Hepatocyte (in vitro differentiated cells): ENCODE results near the gene FCRLB. TPM values are rescaled to one million over a fixed set of nuclear protein-coding genes. Genes with fewer than 3 reads are reported as not detected.

Experiments
- DNase-seq: peaks from one replicate; pipeline ENCODE4 v3.0.0-alpha.2; 2016; ENCODE audit warnings: low spot score
- H2AFZ ChIP-seq: fragments of 200-600 bp; sonication (generic); 2 replicates; pipeline ENCODE4 v1.6.0; 2016; ENCODE audit warnings: antibody characterized with exemption, mild to moderate bottlenecking
- H3K27ac ChIP-seq: fragments of 200-600 bp; sonication (generic); 2 replicates; pipeline ENCODE4 v1.5.1; 2016; ENCODE audit warnings: mild to moderate bottlenecking
- H3K27me3 ChIP-seq: fragments of 200-600 bp; sonication (generic); 2 replicates; pipeline ENCODE4 v1.6.1; 2016
- H3K36me3 ChIP-seq: fragments of 200-600 bp; sonication (generic); replicated peaks from 2 replicates; pipeline ENCODE4 v1.5.1; 2016; ENCODE audit warnings: low read depth; ENCODE audit not compliant: insufficient read depth
- H3K4me1 ChIP-seq: fragments of 200-600 bp; sonication (generic); 2 replicates; pipeline ENCODE4 v1.5.1; 2016; ENCODE audit warnings: mild to moderate bottlenecking, moderate library complexity; ENCODE audit not compliant: insufficient read depth
- H3K4me2 ChIP-seq: fragments of 200-600 bp; sonication (generic); 2 replicates; pipeline ENCODE4 v1.6.0; 2016
- H3K4me3 ChIP-seq: fragments of 200-600 bp; sonication (generic); 2 replicates; pipeline ENCODE4 v1.5.1; 2016; ENCODE audit warnings: mild to moderate bottlenecking
- H3K79me2 ChIP-seq: fragments of 200-600 bp; sonication (generic); 2 replicates; pipeline ENCODE4 v1.6.0; 2017; ENCODE audit warnings: mild to moderate bottlenecking
- H3K9me2 ChIP-seq: fragments of 200-600 bp; sonication (generic); replicated peaks from 2 replicates; pipeline ENCODE4 v1.6.0; 2017; ENCODE audit warnings: mild to moderate bottlenecking; ENCODE audit not compliant: insufficient read depth
- H3K9me3 ChIP-seq: fragments of 200-600 bp; sonication (generic); 2 replicates; pipeline ENCODE4 v1.5.1; 2016; ENCODE audit warnings: low read depth, mild to moderate bottlenecking
- H4K20me1 ChIP-seq: fragments of 200-600 bp; sonication (generic); 2 replicates; pipeline ENCODE4 v1.6.0; 2016; ENCODE audit warnings: mild to moderate bottlenecking; ENCODE audit not compliant: insufficient read depth, poor library complexity, severe bottlenecking
- CTCF ChIP-seq: fragments of 200-600 bp; sonication (generic); IDR thresholded peaks from 2 replicates; pipeline ENCODE4 v1.5.1; 2016; ENCODE audit warnings: antibody characterized with exemption, mild to moderate bottlenecking; ENCODE audit not compliant: poor library complexity
- EZH2 ChIP-seq: fragments of 200-600 bp; sonication (generic); IDR thresholded peaks from 2 replicates; pipeline ENCODE4 v1.6.1; 2016; ENCODE audit warnings: antibody characterized with exemption, mild to moderate bottlenecking, borderline replicate concordance
- EZH2phosphoT487 ChIP-seq: fragments of 200-600 bp; sonication (generic); IDR thresholded peaks from one replicate; pipeline ENCODE4 v1.6.1; 2018; ENCODE audit warnings: antibody characterized with exemption, mild to moderate bottlenecking, low read depth, moderate library complexity; ENCODE audit not compliant: unreplicated experiment, severe bottlenecking
- WGBS: methylation state at CpG from one replicate; pipeline ENCODE4 v1.1.6; 2016; ENCODE audit warnings: low lambda C conversion rate; ENCODE audit errors: missing lambda C conversion rate; 5-methylcytosine and 5-hydroxymethylcytosine counted together
- polyA plus RNA-seq: library from polyadenylated mRNA; unstranded; fragments of >200 nt; fragmentation: Nextera tagmentation; extraction: Ambion mirVana; gene quantifications from 2 replicates; pipeline ENCODE4 v1.2.1, GENCODE V29; 2016
- total RNA-seq: library from RNA; depleted of rRNA; stranded (reverse); fragments of >200 nt; gene quantifications from 2 replicates; pipeline ENCODE4 v1.2.3, GENCODE V29; 2014

Gene FCRLB
- total and polyA plus RNA-seq, 2 experiments from 2014 or later = 0.23 to 1.5 TPM

- 2% methylated on average over 34 of the region's 38 CpGs for WGBS
- H3K27ac ChIP-seq = peak overlapping the region; percentile 92
- TF ChIP-seq CTCF (no peak), EZH2phosphoT487 (no peak), EZH2 (no peak)
- peak overlapping the region; percentile 98 for H3K4me2 ChIP-seq
- H3K79me2 ChIP-seq = no peaks in the 10 kb centered on the region
- H3K9me2 ChIP-seq = no peaks in the 10 kb centered on the region
- no peaks in the 10 kb centered on the region for H4K20me1 ChIP-seq
- H3K9me3 ChIP-seq = no peaks in the 10 kb centered on the region
- no peaks in the 10 kb centered on the region for H3K36me3 ChIP-seq
- DNase-seq = no peak
- peak overlapping the region; percentile 74 for H2AFZ ChIP-seq
- H3K27me3 ChIP-seq = no peaks in the 10 kb centered on the region
- peak overlapping the region; percentile 22 for H3K4me3 ChIP-seq
- H3K4me1 ChIP-seq = no peaks in the 10 kb centered on the region
Measured at GRCh38 chr1:161727256-161727924, 6.0 kb downstream of the FCRLB start.

- no peaks in the 10 kb centered on the region for H3K4me1 ChIP-seq
- no peaks in the 10 kb centered on the region for H4K20me1 ChIP-seq
- no peaks in the 10 kb centered on the region for H3K9me2 ChIP-seq
- no peaks in the 10 kb centered on the region for H3K36me3 ChIP-seq
- TF ChIP-seq EZH2 (no peak), CTCF (no peak), EZH2phosphoT487 (no peak)
- H3K27ac ChIP-seq = peak overlapping the region; percentile 44
- no peaks in the 10 kb centered on the region for H3K9me3 ChIP-seq
- H3K79me2 ChIP-seq = no peaks in the 10 kb centered on the region
- no peak for DNase-seq
- no peak overlapping the region for H3K4me3 ChIP-seq
- 78% methylated on average over 6 of the region's 7 CpGs for WGBS
- H3K4me2 ChIP-seq = peak overlapping the region; percentile 98
- peak overlapping the region; percentile 47 for H2AFZ ChIP-seq
- H3K27me3 ChIP-seq = no peaks in the 10 kb centered on the region
Measured at GRCh38 chr1:161728376-161729226, 7.3 kb downstream of the FCRLB start.

DNA sequence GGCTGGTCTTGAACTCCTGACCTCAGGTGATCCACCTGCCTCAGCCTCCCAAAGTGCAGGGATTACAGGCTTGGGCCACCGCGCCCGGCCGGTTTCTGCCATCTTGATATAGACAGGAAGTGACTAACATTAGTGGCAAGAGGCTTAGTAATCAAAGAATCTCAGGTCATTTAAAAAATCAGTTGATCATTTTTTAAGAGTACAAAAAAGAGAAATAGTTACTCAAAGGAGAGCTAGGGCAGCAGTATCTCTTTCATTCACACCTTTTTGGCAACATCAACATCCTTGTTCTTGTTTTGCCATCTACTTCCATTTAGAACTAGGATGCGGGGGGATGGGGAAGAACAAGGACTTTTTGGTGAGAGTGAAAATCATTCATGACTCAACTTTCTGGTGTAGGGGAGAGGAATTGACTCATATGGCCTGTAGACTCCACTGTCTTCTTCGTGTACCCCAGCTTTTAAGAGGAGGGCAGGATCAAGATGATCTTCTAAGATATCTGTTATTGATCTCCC is 8.8 kb downstream of the FCRLB start:
- H2AFZ ChIP-seq = no peak overlapping the region
- 88% methylated on average over 6 of the region's 6 CpGs for WGBS

More for the DNA sequence above, 8.8 kb downstream of the FCRLB start:
- no peak overlapping the region for H3K27ac ChIP-seq
- H4K20me1 ChIP-seq = no peaks in the 10 kb centered on the region
- no peak for DNase-seq
- H3K4me3 ChIP-seq = no peak overlapping the region
- H3K9me3 ChIP-seq = no peaks in the 10 kb centered on the region
- H3K79me2 ChIP-seq = no peaks in the 10 kb centered on the region
- no peak overlapping the region for H3K4me2 ChIP-seq
- TF ChIP-seq EZH2 = no peak
- TF ChIP-seq EZH2phosphoT487 = no peak
- no peak for TF ChIP-seq CTCF
- H3K27me3 ChIP-seq = no peaks in the 10 kb centered on the region
- no peaks in the 10 kb centered on the region for H3K36me3 ChIP-seq
- H3K4me1 ChIP-seq = no peaks in the 10 kb centered on the region
- no peaks in the 10 kb centered on the region for H3K9me2 ChIP-seq
